H1 (cell line): ENCODE measurements around the gene NAP1L5.

Source experiments
- CBX5 ChIP-seq: fragments of 300-800, 300-1000 bp; sonication (generic); IDR thresholded peaks from 2 replicates; pipeline ENCODE4 v1.7.1; 2016; ENCODE audit warnings: antibody characterized with exemption, low read length, low read depth
- MAX ChIP-seq: IDR thresholded peaks from 2 replicates; pipeline ENCODE4 v1.6.1; 2012; ENCODE audit warnings: inconsistent platforms
- SP4 ChIP-seq: IDR thresholded peaks from 2 replicates; pipeline ENCODE4 v1.6.1; 2012; ENCODE audit warnings: low read length, inconsistent platforms
- ZNF274 ChIP-seq: IDR thresholded peaks from 2 replicates; pipeline ENCODE4 v1.7.0; 2012; ENCODE audit warnings: low read length, borderline replicate concordance; ENCODE audit errors: extremely low read depth
- TF ChIP-seq, protein P1 (sequence below), 3 experiments: IDR thresholded peaks; 1 replicate in 2 of 3; 2 replicates in 1 of 3; pipeline versions ENCODE4 v1.5.1 to v1.6.1; 2011; ENCODE audit warnings: low read length in 3 of 3, mild to moderate bottlenecking in 3 of 3, inconsistent platforms in 2 of 3, low read depth in 1 of 3, moderate library complexity in 1 of 3; ENCODE audit not compliant: insufficient read depth in 1 of 3; ENCODE audit errors: control extremely low read depth in 1 of 3

- no peak for TF ChIP-seq MAX
- TF ChIP-seq, protein P1, sequence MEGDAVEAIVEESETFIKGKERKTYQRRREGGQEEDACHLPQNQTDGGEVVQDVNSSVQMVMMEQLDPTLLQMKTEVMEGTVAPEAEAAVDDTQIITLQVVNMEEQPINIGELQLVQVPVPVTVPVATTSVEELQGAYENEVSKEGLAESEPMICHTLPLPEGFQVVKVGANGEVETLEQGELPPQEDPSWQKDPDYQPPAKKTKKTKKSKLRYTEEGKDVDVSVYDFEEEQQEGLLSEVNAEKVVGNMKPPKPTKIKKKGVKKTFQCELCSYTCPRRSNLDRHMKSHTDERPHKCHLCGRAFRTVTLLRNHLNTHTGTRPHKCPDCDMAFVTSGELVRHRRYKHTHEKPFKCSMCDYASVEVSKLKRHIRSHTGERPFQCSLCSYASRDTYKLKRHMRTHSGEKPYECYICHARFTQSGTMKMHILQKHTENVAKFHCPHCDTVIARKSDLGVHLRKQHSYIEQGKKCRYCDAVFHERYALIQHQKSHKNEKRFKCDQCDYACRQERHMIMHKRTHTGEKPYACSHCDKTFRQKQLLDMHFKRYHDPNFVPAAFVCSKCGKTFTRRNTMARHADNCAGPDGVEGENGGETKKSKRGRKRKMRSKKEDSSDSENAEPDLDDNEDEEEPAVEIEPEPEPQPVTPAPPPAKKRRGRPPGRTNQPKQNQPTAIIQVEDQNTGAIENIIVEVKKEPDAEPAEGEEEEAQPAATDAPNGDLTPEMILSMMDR (IDR thresholded peaks at IDR 0.05; ENCODE audit: control extremely low read depth in 1 of 3, insufficient read depth in 1 of 3, low read depth in 1 of 3, low read length in 3 of 3) = no peak
- TF ChIP-seq CBX5 = no peak
- no peak for TF ChIP-seq ZNF274
- no peak for TF ChIP-seq SP4
Measured at GRCh38 chr4:88728146-88728545, 30.5 kb upstream of the NAP1L5 start.
